MM.1S (cell line): Measurements from ENCODE around the gene BMP7.

Source experiments
- CTCF ChIP-seq: fragments of 300-600 bp; sonication (generic); IDR thresholded peaks from 2 replicates; pipeline ENCODE4 v1.5.1; 2016; ENCODE audit warnings: antibody characterized with exemption, low read length, mixed read lengths
- EZH2 ChIP-seq: fragments of 300-600 bp; sonication (generic); optimal IDR thresholded peaks from 2 replicates; pipeline ENCODE3; 2017; ENCODE audit warnings: low read depth, mild to moderate bottlenecking, antibody characterized with exemption, low read length, mixed read lengths

- TF ChIP-seq CTCF, result no peak
- TF ChIP-seq EZH2, result no peak
Measured at GRCh38 chr20:57205606-57206219, 60.7 kb downstream of the BMP7 start.
